ENCODE data around the gene PLCB4.

The PLCB4 gene

GRCh38 chr20:9508696-9509178, 439.9 kb downstream of the PLCB4 start:
- no peak for DNase-seq

DNA sequence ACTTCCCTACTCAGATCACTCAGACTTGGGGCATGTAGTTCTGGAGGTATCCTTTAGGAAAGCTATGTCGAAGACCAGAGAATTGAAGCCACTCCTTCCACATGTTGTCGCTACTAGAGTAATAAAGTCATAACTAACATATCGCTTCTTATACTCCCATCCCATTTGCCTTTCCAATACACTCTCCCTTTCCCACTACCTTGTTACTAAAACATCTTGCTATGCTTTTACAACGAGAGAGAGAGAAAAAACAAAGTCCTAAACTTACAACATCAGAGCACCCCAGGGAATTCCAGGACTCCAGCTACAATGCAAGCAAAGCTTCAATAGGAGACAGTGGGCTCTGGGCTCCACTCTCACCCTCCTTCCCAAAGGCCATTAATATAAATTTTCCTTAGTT, 440.4 kb downstream of the PLCB4 start:
- DNase-seq: no peak

GRCh38 chr20:9510911-9511310, 442.0 kb downstream of the PLCB4 start:
- DNase-seq: no peak

DNA sequence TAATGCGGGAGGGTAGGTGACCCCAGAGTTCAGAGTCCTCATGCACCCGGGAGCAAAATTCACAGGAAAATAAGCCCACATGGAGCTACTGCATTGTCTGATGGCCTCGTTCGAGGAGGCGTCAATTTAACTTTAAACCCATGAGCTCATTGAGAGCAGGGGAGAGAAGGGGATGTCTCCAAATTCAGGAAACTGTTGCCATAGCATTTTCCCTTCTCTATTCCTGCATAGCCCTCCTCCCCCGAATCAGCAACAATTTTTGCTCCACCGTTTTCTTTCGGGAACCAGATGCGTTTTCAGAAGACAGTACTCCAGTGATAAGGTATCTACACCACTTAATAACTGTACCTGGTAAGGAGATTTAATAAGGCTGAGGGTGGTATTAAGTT, 445.2 kb downstream of the PLCB4 start:
- DNase-seq: no peak

DNA sequence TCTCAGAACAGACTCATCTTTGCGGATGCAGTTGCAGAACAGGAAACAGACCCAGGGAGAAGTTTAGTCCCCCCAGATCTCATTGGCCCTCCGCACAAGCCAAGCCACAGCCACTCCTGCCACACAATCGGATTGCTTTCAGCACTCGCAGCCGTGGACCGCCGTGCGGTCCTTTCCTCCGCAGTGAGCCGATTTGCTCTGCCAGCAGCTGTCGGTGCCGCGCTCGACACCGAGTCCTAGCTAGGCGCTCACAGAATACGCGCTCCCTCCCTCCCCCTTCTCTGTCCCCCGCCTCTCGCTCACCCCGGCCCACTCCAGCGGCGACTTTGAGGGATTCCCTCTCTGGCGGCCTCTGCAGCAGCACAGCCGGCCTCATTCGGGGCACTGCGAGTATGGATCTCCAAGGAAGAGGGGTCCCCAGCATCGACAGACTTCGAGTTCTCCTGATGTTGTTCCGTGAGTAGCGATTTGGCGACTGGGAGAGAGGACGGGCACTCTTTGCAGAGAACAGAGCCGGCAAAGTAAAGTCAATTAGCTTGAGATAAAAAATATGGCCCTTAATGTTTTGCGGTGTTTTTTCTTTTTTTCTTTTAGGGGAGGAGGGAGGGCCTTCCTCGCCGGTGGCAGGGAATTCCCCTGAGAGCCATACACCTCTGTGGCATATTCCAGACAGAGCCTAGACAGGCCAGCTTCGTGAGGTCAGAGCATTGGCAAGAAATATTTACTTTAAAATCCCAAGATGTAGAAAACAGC, 445.8 kb downstream of the PLCB4 start, which contains the start of gene LAMP5:
Gene LAMP5 (plus strand): TSS at position 130 of the 753 bp plus-strand sequence. CDS start 263 bp downstream, at position 393.
- peak; percentile 90 for DNase-seq

DNA sequence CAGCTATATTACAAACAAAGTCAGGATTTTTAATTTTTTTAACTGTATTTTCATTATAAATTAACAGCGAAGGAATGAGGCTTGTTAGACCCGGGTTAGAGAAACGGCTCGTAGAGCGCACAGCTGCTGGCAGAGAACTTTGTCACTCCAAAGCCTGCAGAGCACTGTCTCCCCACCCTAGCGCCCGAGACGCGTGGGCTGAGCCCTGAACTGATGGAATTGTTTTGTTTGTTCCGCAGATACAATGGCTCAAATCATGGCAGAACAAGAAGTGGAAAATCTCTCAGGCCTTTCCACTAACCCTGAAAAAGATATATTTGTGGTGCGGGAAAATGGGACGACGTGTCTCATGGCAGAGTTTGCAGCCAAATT, 446.3 kb downstream of the PLCB4 start:
- no peak for DNase-seq

DNA sequence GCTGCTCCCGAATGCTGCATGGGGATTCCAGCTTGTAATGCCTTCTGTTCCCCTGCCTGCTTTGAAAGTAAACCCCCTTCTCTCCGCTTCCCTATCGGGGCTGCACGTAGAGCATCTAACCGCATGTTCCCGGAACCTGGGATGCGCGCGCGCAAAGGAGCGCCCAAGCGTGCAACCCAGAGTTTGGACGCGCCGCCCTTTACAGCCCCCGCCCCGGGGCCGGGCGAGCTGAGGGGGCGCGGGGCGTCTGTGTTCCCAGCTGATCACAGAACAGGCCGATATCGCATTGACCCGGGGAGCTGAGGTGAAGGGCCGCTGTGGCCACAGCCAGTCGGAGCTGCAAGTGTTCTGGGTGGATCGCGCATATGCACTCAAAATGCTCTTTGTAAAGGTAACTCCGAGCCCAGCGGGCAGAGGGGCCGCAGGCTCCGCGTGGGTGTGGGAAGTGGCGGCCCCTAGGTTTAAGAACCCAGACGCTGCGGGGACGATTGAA, 446.9 kb downstream of the PLCB4 start:
- DNase-seq: peak; percentile 54

DNA sequence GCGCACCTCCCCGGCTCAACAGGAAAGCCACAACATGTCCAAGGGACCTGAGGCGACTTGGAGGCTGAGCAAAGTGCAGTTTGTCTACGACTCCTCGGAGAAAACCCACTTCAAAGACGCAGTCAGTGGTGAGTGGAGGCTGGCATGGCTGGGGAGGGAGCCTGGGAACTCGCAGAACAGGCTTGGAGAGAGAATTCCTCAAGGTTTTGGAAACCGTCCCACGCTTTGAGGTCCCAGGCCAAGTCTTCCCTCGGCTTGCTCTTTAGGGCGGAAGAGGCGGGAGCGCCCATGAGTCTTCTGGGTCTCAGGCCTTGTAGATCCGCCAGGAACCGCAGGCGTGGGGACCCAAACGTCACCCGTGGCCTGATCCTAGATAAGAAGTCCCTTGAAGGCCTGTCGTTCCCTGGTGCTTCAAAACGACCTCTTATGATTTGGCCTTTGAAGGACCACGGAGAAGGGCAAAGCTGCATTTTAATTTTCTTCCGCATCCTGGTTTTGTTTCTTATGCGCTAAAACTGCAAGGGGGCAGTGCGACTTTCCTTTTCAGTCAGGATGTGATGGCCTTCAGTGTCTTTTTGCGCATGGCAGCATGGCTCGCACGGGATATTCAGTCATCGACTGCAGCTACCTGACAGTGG, 447.5 kb downstream of the PLCB4 start:
- peak; percentile 75 for DNase-seq

GRCh38 chr20:9517297-9518162, 448.6 kb downstream of the PLCB4 start:
- DNase-seq: no peak

DNA sequence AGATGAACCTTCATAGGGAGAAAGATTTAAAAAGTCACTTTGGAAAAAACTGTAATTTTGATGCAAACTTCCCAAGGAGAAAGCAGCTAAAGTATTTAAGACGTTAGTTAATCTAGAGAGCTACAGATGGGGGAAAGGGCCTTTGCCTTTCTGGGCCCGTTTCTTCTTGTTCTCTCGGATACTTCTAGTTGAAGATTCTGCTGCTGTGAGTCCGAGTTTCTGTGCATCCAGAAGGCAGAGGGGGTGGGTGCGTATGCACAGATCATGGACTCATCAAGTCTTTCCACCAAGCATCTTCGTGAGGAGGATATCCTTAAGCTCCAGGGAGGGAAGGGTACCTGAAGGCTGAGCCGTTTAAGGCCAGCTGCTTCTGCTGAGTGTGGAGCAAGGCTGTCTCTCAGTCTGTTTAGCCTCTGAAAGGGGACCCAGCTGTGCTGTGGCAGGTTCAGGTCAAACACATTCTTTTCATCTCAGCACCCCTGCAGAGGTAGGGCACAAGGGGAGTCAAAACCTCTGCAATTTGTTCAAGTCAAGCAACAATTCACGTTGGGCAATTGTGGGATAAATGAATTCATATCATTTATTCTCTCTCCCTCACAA, 449.8 kb downstream of the PLCB4 start:
- no peak for DNase-seq

DNA sequence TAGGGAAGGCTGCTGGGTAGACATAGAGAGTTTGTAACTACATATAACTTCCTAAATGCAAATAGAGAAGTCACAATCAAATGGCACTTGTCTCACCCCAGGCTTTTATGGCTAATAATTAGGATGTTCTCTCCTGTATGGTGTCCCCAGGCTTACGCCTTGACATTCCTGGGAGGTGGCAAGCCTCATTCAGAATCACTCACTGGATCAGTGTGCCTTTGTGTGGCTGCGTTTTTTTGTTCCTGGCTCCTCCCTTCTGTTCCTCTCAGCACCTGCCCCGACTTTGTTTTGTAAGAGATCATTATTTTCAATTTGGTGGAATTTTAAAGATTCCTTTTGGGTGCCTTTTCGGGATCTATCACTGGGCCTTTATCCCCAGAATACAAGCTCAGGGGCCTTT, 451.2 kb downstream of the PLCB4 start:
- no peak for DNase-seq

- DNase-seq: no peak
Observed at GRCh38 chr20:9523636-9524035, 454.7 kb downstream of the PLCB4 start.

All from islet precursor cell (in vitro differentiated cells).